Measurements from ENCODE around the gene NDRG3. TPM values are rescaled to one million over a fixed set of nuclear protein-coding genes. Genes with fewer than 3 reads are reported as not detected.

Gene NDRG3
- total and polyA plus RNA-seq, 2 of the 4 experiments (the other 2 are of a cell fraction) = 24.8 to 34.2 TPM

DNA sequence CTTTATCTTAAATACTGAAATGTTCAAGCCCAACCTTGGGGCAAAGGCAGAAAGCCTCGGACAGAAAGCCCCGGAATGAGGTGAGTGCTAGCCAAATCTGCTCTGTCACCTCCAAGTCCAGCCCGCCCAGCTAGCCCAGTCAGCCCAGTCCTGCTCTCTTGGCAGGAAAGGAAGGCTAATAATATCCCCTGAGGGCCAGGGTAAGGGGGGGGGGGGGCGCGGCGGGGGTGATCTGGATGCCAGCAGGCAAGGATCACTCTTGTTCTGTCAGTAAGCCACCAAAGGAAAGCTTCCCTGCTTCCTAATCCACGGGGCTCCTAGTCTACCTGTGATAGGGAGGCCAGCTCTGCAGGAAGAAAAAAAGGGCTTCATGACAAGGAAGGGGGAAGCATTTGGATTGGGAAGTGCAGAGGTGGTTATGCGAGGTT, 1.1 kb downstream of the NDRG3 start:
- Histone ChIP-seq H2BK20ac (ENCODE audit: low read depth, low read length) (no peak overlapping the region), H3K36me3 (ENCODE audit: control insufficient read depth, insufficient read depth, low read length) (no peaks in the 10 kb centered on the region), H2BK120ac (ENCODE audit: low read depth, low read length) (no peak overlapping the region), H4K91ac (ENCODE audit: insufficient read depth, low read depth, low read length) (no peak overlapping the region), H3K14ac (replicated peaks; ENCODE audit: low read depth, low read length) (no peak overlapping the region), H3K4me3 (ENCODE audit: insufficient read depth, low read depth, low read length) (peak overlapping the region; percentile 21; the same call in 1 of the 2 replicates), H2AK5ac (ENCODE audit: low read depth, low read length) (no peak overlapping the region), H3K56ac (ENCODE audit: extremely low read depth, insufficient read depth, low read length) (peak overlapping the region; percentile 38; the same call in 1 of the 2 replicates), H3K4me2 (ENCODE audit: low read depth, low read length) (peak overlapping the region; percentile 98), H3K79me1 (ENCODE audit: low read depth in 1 of 2, low read length in 2 of 2) (peaks cover 15 to 17% of the 10 kb centered on the region in 2 experiments; a peak in 3 of 4 replicates), H3K9ac (ENCODE audit: low read depth, low read length) (0 out of 2 replicates have a peak overlapping the region, but pooled peaks have one; percentile 6), H3K27ac (ENCODE audit: insufficient read depth, low read length) (no peak overlapping the region), H2BK5ac (ENCODE audit: low read depth, low read length, poor library complexity, severe bottlenecking) (no peak overlapping the region), H4K20me1 (ENCODE audit: insufficient read depth, low read length) (no peaks in the 10 kb centered on the region; the same call in 1 of the 2 replicates), H4K5ac (ENCODE audit: low read depth, low read length) (no peak overlapping the region), H3K23ac (ENCODE audit: low read depth, low read length) (peak overlapping the region; percentile 90; the same call in 1 of the 2 replicates), H2AFZ (replicated peaks; ENCODE audit: low read length, poor library complexity) (peak overlapping the region; percentile 38), H4K8ac (ENCODE audit: low read depth in 2 of 2, low read length in 2 of 2) (no peak overlapping the region), H3K4me1 (ENCODE audit: control insufficient read depth, insufficient read depth, low read length) (peaks cover 2% of the 10 kb centered on the region; the same call in 1 of the 2 replicates), H2BK15ac (ENCODE audit: low read depth, low read length) (no peak overlapping the region), H3K9me1 (ENCODE audit: insufficient read depth, low read length) (no peaks in the 10 kb centered on the region), H3K9me3 (ENCODE audit: control insufficient read depth, insufficient read depth, low read length) (no peaks in the 10 kb centered on the region), H3K27me3 (ENCODE audit: control insufficient read depth, insufficient read depth, low read length) (no peaks in the 10 kb centered on the region), H3K18ac (ENCODE audit: low read depth, low read length) (no peak overlapping the region), H3K4ac (ENCODE audit: low read depth, low read length) (no peak overlapping the region), H2AK9ac (replicated peaks; ENCODE audit: low read depth, low read length, poor library complexity) (no peak overlapping the region)
- no peak for TF ChIP-seq MAZ (IDR thresholded peaks at IDR 0.05; ENCODE audit: borderline replicate concordance, low read depth, low read length)
- no peak for TF ChIP-seq RAD21 (IDR thresholded peaks at IDR 0.05; ENCODE audit: low read length)
- TF ChIP-seq CEBPB (IDR thresholded peaks at IDR 0.05; ENCODE audit: low read depth, low read length) = no peak
- CTCF ChIA-PET = interaction anchor here (0.9 to 1.6 kb wide), 4 partner anchors 10 to 119 kb away, joined by 3 to 8 read pairs (median 5); partner anchors contain the start of gene DSN1
- no TSS peak for BruUV-seq (replicated peaks)
- dilution Hi-C loops (cut with HindIII; ENCODE audit: low sequenced_read_pairs, unreplicated experiment) (no loop called here), intact Hi-C loops (cut with micrococcal nuclease) (no loop called here), in situ Hi-C loops (cut with MboI; ENCODE audit: low sequenced_read_pairs) (no loop called here)
- WGBS, 2 experiments (ENCODE audit: extremely low coverage in 2 of 2, insufficient read length in 1 of 2) = 50% methylated on average over 1 of the region's 8 CpGs; no CpG with 5 or more reads in 1 of the 2 experiments
- peak; percentile 10; the same call in 1 of the 2 replicates for ATAC-seq (ENCODE audit: low read depth)
- peak; percentile 22 for DNase-seq
- POLR2A ChIA-PET (ENCODE audit: unreplicated experiment) = no interaction called here
